GM19468 (cell line): Measurements from ENCODE around the gene IL3.

Source experiments
- ATAC-seq: cut with Tn5 transposase; IDR thresholded peaks from one replicate; pipeline ENCODE4 v1.9.1; 2021; ENCODE audit warnings: mild to moderate bottlenecking, moderate library complexity, moderate number of reproducible peaks; ENCODE audit not compliant: unreplicated experiment; ENCODE audit errors: extremely low read depth

The IL3 gene

DNA sequence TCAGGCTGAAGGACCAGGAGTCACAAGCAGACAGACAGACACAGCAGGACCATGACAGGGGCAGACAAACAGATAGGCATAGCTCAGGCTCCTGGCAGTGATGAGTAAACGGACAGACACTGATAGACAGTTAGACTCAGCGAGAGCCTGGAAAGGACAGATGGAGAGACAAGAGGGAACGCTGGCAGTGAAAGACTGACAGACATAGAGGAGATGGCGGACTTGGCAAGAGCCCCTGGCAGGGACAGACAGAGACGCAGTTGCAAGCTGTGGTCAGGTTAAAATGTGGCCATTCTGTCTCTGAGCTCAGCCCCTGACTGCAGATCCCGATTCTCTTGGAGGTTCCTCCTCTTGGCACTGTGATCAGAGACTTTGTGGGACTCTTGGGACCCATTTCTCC is 26.7 kb downstream of the IL3 start:
- no peak for ATAC-seq

- no peak for ATAC-seq
Measured at GRCh38 chr5:132087661-132088060, 27.2 kb downstream of the IL3 start.

DNA sequence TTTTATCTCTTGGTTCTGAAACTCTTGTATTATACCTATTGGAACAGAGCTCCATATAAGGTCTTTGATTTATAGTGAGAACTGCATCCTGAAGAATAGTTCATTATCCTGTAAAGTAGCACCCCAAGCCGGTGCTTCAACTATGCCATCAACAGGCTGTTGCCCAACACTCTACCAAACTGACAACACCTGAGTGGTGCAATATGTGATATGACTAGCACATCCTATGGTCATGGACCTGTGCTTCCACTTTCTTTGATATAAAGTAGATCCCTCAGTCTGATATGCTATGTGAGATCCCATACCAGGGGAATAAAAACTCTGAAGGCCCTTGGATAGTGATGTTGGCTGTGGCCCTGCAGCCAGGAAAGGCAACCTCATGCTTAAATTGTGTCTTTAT is 28.9 kb downstream of the IL3 start:
- ATAC-seq: no peak

- ATAC-seq: no peak
Measured at GRCh38 chr5:132090107-132090506, 29.7 kb downstream of the IL3 start.

GRCh38 chr5:132093271-132093670 is 32.8 kb downstream of the IL3 start:
- no peak for ATAC-seq

GRCh38 chr5:132094393-132095076 is 34.1 kb downstream of the IL3 start:
- ATAC-seq: no peak

- ATAC-seq: no peak
Measured at GRCh38 chr5:132095077-132095410, 34.6 kb downstream of the IL3 start.

- no peak for ATAC-seq
Measured at GRCh38 chr5:132095424-132095972, 35.0 kb downstream of the IL3 start.

DNA sequence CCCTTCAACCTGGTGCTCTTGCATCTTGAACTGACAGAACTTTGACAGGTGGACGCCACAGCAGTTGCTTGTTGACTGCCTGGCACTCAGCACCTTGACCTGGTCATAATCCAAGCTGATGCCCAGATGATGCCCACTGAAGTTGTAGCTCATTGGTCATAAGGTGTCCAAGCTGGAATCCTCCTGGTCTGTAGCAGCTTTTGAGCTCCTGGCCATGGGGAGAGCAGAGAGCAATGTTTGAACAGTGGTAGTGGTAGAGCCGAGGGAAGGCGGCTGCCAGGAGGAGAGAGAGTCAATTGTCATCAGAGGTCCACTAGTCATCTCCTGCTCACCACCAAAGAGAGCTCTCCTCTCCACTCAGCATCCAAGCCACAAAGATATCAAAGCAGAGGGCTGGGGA is 36.4 kb downstream of the IL3 start:
- no peak for ATAC-seq

DNA sequence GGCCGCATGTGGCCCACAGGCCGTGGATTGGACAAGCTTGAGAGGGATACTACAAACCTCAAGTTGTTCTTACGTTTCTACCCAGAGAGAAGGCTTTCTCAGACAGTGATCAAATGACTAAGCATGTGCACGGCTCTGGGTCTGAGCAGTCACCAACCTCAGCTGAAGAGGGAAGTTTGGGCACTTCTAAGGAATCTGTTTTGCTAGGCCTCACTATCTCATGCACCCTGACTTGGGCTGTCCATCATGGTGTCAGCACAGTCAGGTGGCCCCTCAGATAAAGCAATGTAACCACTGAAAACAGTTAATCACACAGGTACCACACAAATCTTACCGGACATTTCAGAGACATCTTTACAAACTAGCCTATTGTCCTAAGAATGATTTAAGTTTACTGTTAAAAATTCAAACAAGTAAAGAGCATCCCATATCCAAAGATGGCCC is 37.7 kb downstream of the IL3 start:
- no peak for ATAC-seq

GRCh38 chr5:132098621-132099020 is 38.2 kb downstream of the IL3 start:
- ATAC-seq: no peak

DNA sequence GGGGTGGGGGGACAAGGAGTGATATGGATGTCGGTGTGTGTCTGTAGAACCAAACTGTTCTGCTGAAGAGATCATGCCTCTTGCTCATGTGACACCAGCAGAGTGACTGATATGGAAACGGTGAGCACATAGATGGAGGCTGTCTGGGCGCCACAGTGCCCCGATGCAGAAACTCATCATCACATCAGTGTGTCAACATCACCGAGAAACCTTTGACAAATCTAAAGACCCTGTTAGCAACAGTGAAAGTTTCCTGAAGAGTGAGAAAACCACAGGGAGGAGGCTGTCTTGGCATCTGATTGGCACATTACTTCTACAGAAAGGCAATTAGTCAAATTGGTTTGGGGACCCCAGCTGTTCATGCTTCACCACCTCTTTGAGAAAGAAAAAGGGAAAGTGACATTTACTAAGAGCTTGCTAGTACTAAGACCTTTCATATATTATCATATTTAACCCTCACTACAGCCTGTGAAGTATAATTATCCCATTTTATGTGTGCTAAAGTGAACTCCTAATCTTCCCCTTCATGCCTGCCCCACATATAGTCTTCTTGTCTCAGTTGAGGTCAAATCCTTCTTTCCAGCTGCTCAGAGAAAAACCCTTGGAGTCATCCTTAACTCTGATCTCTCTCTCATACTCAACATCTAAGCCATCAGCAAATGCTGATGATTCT is 38.8 kb downstream of the IL3 start:
- peak; percentile 25 for ATAC-seq

DNA sequence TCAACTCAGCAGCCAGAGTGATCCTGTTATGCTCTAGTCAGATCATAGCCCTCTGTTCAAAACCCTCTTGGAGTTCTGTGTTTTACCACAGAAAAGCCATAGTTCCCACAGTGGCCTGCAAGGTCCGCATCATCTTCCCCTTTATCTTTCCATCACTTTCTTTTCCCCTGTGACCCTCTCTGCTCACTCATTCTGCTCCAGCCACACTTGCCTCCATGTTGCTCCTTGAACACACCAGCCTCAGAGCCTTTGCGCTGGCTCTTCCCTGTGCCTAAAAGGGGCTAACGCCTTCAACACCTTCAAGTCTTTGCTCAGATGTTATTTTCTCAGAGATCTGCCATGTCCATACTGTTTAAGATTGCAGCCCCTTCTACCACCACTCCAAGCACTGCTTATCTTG is 39.5 kb downstream of the IL3 start:
- no peak for ATAC-seq

DNA sequence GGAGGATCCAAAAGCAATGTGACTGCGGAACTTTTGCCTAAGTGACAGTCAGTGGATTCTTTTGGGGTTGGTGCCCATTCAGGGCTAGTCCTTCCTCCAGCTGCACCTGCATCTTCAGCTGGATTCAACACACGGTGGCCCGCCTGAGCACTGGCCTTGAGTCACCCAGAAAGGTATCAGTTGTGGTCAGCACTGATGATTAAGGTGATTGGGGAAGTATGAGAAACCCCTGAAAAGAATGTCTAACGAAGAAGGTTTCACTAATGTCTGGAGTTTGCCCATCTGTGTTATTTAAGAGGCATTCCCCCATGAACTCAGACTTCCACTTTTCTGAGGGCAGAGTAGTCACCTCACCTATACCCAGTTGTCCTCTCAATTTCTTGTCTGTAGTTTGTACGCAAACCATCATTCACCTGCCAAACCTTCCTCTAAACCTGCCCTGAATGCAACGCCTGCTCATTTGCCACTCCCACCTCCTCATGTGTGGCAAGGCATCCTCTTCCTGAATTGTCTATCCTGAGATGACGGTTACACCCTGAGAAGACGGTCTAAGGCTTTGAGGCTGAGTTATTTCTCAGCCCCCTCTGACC is 40.3 kb downstream of the IL3 start:
- ATAC-seq: peak; percentile 24

- ATAC-seq: no peak
Measured at GRCh38 chr5:132101385-132101880, 41.0 kb downstream of the IL3 start.

DNA sequence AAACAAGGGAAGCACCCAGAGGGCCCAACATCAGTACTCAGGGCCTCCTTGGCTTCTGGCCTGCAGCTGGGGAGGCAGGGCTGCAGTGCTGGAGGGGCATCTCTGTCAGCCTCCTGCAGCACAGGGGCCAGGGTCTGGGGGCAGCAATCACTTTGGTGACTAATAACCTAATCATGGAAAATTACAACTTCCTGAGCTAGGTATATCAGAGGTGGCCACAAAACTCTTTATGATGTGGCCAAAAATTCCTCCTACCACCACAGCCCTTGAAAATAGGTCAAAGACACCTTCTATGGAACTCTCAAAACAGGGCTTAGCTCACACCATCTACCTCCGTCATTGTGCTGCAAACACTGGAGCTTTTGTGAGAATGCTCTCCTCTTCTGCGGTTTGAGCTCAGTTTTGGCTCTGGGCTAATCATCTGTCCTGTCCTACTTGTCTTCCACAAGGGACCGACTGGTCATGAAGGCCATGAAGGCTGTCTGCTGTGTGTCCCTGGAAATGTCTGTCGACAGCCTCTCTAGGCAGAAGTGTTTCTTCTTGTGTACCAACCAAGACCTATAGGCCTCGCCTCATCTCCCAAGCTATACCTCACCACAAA is 41.7 kb downstream of the IL3 start:
- ATAC-seq: no peak

GRCh38 chr5:132102944-132103331 is 42.5 kb downstream of the IL3 start:
- no peak for ATAC-seq

DNA sequence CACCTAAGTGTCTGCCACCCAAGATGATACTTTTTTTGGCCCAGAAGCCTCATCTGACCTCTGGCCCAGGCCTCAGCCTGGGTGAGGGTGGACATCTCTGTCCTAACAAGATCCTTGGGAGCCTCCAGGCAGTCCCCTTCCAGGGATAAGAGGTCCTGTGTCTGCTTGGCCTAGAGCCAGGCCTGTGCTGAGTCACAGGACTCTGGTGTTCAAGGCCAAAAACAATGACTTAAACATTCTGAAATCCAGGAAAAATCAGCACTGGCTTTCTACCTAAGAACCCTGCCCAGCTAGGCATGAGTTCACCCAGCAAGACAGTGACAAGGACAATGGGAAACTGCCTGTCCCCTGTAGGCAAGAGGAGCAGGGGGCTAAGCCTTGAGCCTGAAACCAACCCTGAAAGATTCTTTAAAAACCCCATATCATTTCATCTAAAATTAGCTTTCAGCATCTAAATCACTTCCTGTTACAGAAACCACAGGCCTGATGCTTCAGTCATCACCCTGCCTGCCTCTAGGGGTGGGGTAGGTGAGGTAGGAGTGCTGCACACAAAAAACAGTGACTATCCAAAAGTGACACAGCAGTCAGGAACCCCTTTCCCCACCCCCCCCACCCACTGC is 43.0 kb downstream of the IL3 start:
- peak; percentile 41 for ATAC-seq

GRCh38 chr5:132103969-132104391 is 43.5 kb downstream of the IL3 start:
- peak; percentile 3 for ATAC-seq

GRCh38 chr5:132104556-132104955 is 44.1 kb downstream of the IL3 start:
- ATAC-seq: no peak
